Regular cardiac myocyte (primary cell): ENCODE results near the gene GJA1. TPM values are rescaled to one million over a fixed set of nuclear protein-coding genes. Genes with fewer than 3 reads are reported as not detected.

Source experiments
- total RNA-seq: library from RNA; depleted of rRNA; stranded (reverse); fragments of >200 nt; gene quantifications from 2 replicates; pipeline ENCODE4 v1.2.3, GENCODE V29; 2014

The GJA1 gene
- 574 and 739 TPM in 2 replicates for total RNA-seq

DNA sequence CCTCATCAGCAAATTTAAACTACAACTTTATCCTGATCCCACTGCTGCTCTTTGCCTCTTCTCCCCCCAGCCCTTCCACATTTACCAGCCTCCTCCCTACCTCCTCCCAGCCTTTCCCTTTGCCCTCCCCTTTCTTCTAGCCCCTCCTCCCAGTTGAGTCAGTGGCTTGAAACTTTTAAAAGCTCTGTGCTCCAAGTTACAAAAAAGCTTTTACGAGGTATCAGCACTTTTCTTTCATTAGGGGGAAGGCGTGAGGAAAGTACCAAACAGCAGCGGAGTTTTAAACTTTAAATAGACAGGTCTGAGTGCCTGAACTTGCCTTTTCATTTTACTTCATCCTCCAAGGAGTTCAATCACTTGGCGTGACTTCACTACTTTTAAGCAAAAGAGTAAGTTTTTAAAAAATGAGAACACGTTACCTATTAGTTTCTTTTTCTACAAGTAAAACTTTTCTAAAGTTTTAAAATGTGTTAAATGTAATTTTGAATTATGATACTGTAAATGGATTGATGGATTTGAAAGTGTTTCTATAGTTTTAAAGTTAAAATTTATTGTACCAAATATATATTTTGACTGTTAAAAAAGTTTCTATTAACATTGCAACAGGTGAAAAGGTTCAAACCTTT lies at the start of gene GJA1:
GJA1 (plus strand) TSS at position 203 of the 626 bp plus-strand sequence. CDS start 11,202 bp downstream, outside the sequence.

Other genes with a start within 250 kb of the GJA1 start
- gene TBC1D32, start 101.2 kb upstream of the GJA1 start, total RNA-seq: 10.5 and 20.6 TPM in 2 replicates